H9 (cell line): ENCODE results near the gene KCNQ2. TPM values are rescaled to one million over a fixed set of nuclear protein-coding genes. Genes with fewer than 3 reads are reported as not detected.

Experiments used
- DNase-seq: peaks from one replicate; pipeline ENCODE4 v3.0.0-alpha.2; 2017
- H2AFZ ChIP-seq: one replicate; pipeline ENCODE4 v1.6.1; 2013; ENCODE audit warnings: mild to moderate bottlenecking, low read length, control low read depth, moderate library complexity
- H2AK5ac ChIP-seq: 2 replicates; pipeline ENCODE4 v1.6.1; 2013; ENCODE audit warnings: low read length, control low read depth, mixed read lengths; ENCODE audit not compliant: insufficient read length
- H2BK120ac ChIP-seq: one replicate; pipeline ENCODE4 v1.6.1; 2013; ENCODE audit warnings: low read depth, mild to moderate bottlenecking, low read length, control low read depth, inconsistent platforms; ENCODE audit not compliant: poor library complexity, severe bottlenecking
- H2BK12ac ChIP-seq: 2 replicates; pipeline ENCODE4 v1.6.1; 2013; ENCODE audit warnings: low read length, control low read depth, mixed read lengths, low read depth; ENCODE audit not compliant: insufficient read length
- H2BK15ac ChIP-seq: 2 replicates; pipeline ENCODE4 v1.6.1; 2013; ENCODE audit warnings: low read depth, low read length, control low read depth
- H2BK20ac ChIP-seq: one replicate; pipeline ENCODE4 v1.6.1; 2013; ENCODE audit warnings: low read depth, mild to moderate bottlenecking, low read length, control low read depth, inconsistent platforms; ENCODE audit not compliant: poor library complexity, severe bottlenecking
- H2BK5ac ChIP-seq: 2 replicates; pipeline ENCODE4 v1.6.1; 2013; ENCODE audit warnings: low read length, control low read depth, mixed read lengths; ENCODE audit not compliant: insufficient read length
- H3K14ac ChIP-seq: 2 replicates; pipeline ENCODE4 v1.6.1; 2013; ENCODE audit warnings: low read length, control low read depth; ENCODE audit not compliant: insufficient read depth
- H3K18ac ChIP-seq: 2 replicates; pipeline ENCODE4 v1.6.1; 2013; ENCODE audit warnings: low read depth, mild to moderate bottlenecking, mixed read lengths, low read length, control low read depth; ENCODE audit not compliant: insufficient read length
- H3K23ac ChIP-seq: 2 replicates; pipeline ENCODE4 v1.6.1; 2013; ENCODE audit warnings: low read length, control low read depth, mixed read lengths, low read depth; ENCODE audit not compliant: insufficient read length
- H3K23me2 ChIP-seq: 2 replicates; pipeline ENCODE4 v1.6.1; 2013; ENCODE audit warnings: low read depth, mild to moderate bottlenecking, mixed read lengths, low read length, control low read depth; ENCODE audit not compliant: insufficient read length, poor library complexity, severe bottlenecking
- H3K27ac ChIP-seq: 2 replicates; pipeline ENCODE4 v1.5.1; 2013; ENCODE audit warnings: low read length, control low read depth, mixed read lengths, low read depth; ENCODE audit not compliant: insufficient read length
- H3K27me3 ChIP-seq: 2 replicates; pipeline ENCODE4 v1.6.1; 2013; ENCODE audit warnings: low read length, control low read depth, inconsistent platforms; ENCODE audit not compliant: insufficient read depth
- H3K4ac ChIP-seq: 2 replicates; pipeline ENCODE4 v1.6.1; 2013; ENCODE audit warnings: low read depth, mild to moderate bottlenecking, control low read depth, inconsistent platforms, low read length, moderate library complexity
- H3K4me1 ChIP-seq: 2 replicates; pipeline ENCODE4 v1.6.1; 2013; ENCODE audit warnings: low read length, control low read depth, inconsistent platforms; ENCODE audit not compliant: insufficient read depth
- H3K4me2 ChIP-seq: 2 replicates; pipeline ENCODE4 v1.6.1; 2013; ENCODE audit warnings: low read length, control low read depth, mixed read lengths; ENCODE audit not compliant: insufficient read length, insufficient read depth
- H3K56ac ChIP-seq: 2 replicates; pipeline ENCODE4 v1.6.1; 2013; ENCODE audit warnings: low read depth, mild to moderate bottlenecking, mixed read lengths, low read length, control low read depth; ENCODE audit not compliant: insufficient read length
- H3K79me1 ChIP-seq: 2 replicates; pipeline ENCODE4 v1.6.1; 2013; ENCODE audit warnings: low read depth, mild to moderate bottlenecking, moderate library complexity, low read length, control low read depth, inconsistent platforms; ENCODE audit not compliant: insufficient read depth, poor library complexity, severe bottlenecking
- H3K79me2 ChIP-seq: 2 replicates; pipeline ENCODE4 v1.6.1; 2013; ENCODE audit warnings: low read length, control low read depth, inconsistent platforms; ENCODE audit not compliant: insufficient read depth
- H3K9ac ChIP-seq: 2 replicates; pipeline ENCODE4 v1.6.1; 2013; ENCODE audit warnings: low read length, control low read depth, mixed read lengths; ENCODE audit not compliant: insufficient read length; ENCODE audit errors: extremely low read depth
- H3K9me3 ChIP-seq: one replicate; pipeline ENCODE4 v1.6.1; 2013; ENCODE audit warnings: low read depth, low read length, inconsistent platforms; ENCODE audit not compliant: control insufficient read depth
- H3T11ph ChIP-seq: one replicate; pipeline ENCODE4 v1.6.1; 2013; ENCODE audit warnings: mild to moderate bottlenecking, low read length, control low read depth, inconsistent platforms
- H4K20me1 ChIP-seq: one replicate; pipeline ENCODE4 v1.6.1; 2013; ENCODE audit not compliant: control insufficient read depth, insufficient read length, insufficient read depth
- H4K5ac ChIP-seq: 2 replicates; pipeline ENCODE4 v1.6.1; 2013; ENCODE audit warnings: low read depth, mild to moderate bottlenecking, mixed read lengths, low read length, control low read depth; ENCODE audit not compliant: insufficient read length
- H4K8ac ChIP-seq: replicated peaks from 2 replicates; pipeline ENCODE4 v1.6.1; 2013; ENCODE audit warnings: low read length, control low read depth, mixed read lengths, low read depth; ENCODE audit not compliant: insufficient read length
- H4K91ac ChIP-seq: 2 replicates; pipeline ENCODE4 v1.6.1; 2013; ENCODE audit warnings: low read depth, mild to moderate bottlenecking, moderate library complexity, mixed read lengths, low read length, control low read depth; ENCODE audit not compliant: insufficient read length
- H3K27ac Mint-ChIP-seq, 3 experiments: 2 replicates in 2 of 3; 3 replicates in 1 of 3; pipeline ENCODE4 v1.8.0; 2020 to 2021; ENCODE audit warnings: mixed read lengths in 3 of 3, mild to moderate bottlenecking in 1 of 3, moderate library complexity in 1 of 3
- H3K27me3 Mint-ChIP-seq: 2 replicates; pipeline ENCODE4 v1.8.0; 2021; ENCODE audit warnings: low read depth, mild to moderate bottlenecking, moderate library complexity, mixed read lengths
- H3K36me3 Mint-ChIP-seq, 3 experiments: 2 replicates in 2 of 3; 3 replicates in 1 of 3; pipeline ENCODE4 v1.8.0; 2020 to 2021; ENCODE audit warnings: low read depth in 3 of 3, mixed read lengths in 3 of 3; ENCODE audit not compliant: insufficient read depth in 1 of 3
- H3K4me1 Mint-ChIP-seq, 2 experiments: 2 replicates each; pipeline ENCODE4 v1.8.0; 2020; ENCODE audit warnings: mixed read lengths in 2 of 2
- H3K4me3 Mint-ChIP-seq, 2 experiments: 2 replicates in 1 of 2; 3 replicates in 1 of 2; pipeline ENCODE4 v1.8.0; 2020 to 2021; ENCODE audit warnings: mild to moderate bottlenecking in 2 of 2, mixed read lengths in 2 of 2, moderate library complexity in 1 of 2
- H3K9me3 Mint-ChIP-seq, 2 experiments: 2 replicates in 1 of 2; 3 replicates in 1 of 2; pipeline ENCODE4 v1.8.0; 2020; ENCODE audit warnings: mild to moderate bottlenecking in 2 of 2, mixed read lengths in 2 of 2, moderate library complexity in 1 of 2
- CTCF ChIP-seq: fragments of 200-600 bp; sonication (generic); conservative IDR thresholded peaks from 3 replicates; pipeline ENCODE4 v1.8.0; 2021; ENCODE audit warnings: antibody characterized with exemption, mild to moderate bottlenecking
- WGBS: extraction: QIAGEN DNeasy Blood & Tissue Kit; methylation state at CpG from one replicate; pipeline ENCODE4 v1.1.7; 2013; ENCODE audit warnings: missing lambda C conversion rate, low lambda C conversion rate, mixed read lengths; ENCODE audit not compliant: insufficient read length; ENCODE audit errors: extremely low coverage; 5-methylcytosine and 5-hydroxymethylcytosine counted together
- total RNA-seq: library from RNA; stranded (reverse); gene quantifications from 2 replicates; pipeline ENCODE4 v1.2.1, GENCODE V29; 2021

The KCNQ2 gene
- total RNA-seq, 1 experiment from 2014 or later, result 69.2 TPM

GRCh38 chr20:63469019-63469712, 3.3 kb downstream of the KCNQ2 start:
- H2AFZ ChIP-seq, result no peak overlapping the region
- no peaks in the 10 kb centered on the region for H4K20me1 ChIP-seq
- H2BK12ac ChIP-seq, result no peak overlapping the region
- Mint-ChIP-seq H3K36me3 (0 out of 7 replicates have a peak, but pooled peaks cover 0 to 5% (median 0%) of the 10 kb centered on the region in 3 experiments), H3K4me3 (no peak overlapping the region; a peak in 1 of 5 replicates), H3K4me1 (peaks cover 22 to 40% of the 10 kb centered on the region in 2 experiments), H3K9me3 (no peaks in the 10 kb centered on the region), H3K27me3 (peaks cover 11% of the 10 kb centered on the region), H3K27ac (no peak overlapping the region; a peak in 1 of 7 replicates)
- no peak overlapping the region for H2AK5ac ChIP-seq
- H3K4me2 ChIP-seq, result no peak overlapping the region
- no peaks in the 10 kb centered on the region for H3K79me1 ChIP-seq
- H3T11ph ChIP-seq, result no peak overlapping the region
- no peak overlapping the region for H4K91ac ChIP-seq
- H3K18ac ChIP-seq, result no peak overlapping the region
- H2BK5ac ChIP-seq, result no peak overlapping the region
- no peak overlapping the region for H4K5ac ChIP-seq
- TF ChIP-seq CTCF, result no peak
- no peaks in the 10 kb centered on the region for H3K4me1 ChIP-seq
- no peak overlapping the region for H4K8ac ChIP-seq
- DNase-seq, result no peak
- H2BK15ac ChIP-seq, result no peak overlapping the region
- H3K14ac ChIP-seq, result no peak overlapping the region; the same call in 1 of the 2 replicates
- no peak overlapping the region for H3K56ac ChIP-seq
- H3K4ac ChIP-seq, result no peak overlapping the region
- no peak overlapping the region for H3K9ac ChIP-seq
- peaks cover 6% of the 10 kb centered on the region; the same call in 1 of the 2 replicates for H3K79me2 ChIP-seq
- no peaks in the 10 kb centered on the region for H3K27me3 ChIP-seq
- no CpG with 5 or more reads among the region's 22 CpGs for WGBS
- no peak overlapping the region for H3K27ac ChIP-seq
- no peaks in the 10 kb centered on the region for H3K9me3 ChIP-seq
- no peak overlapping the region for H2BK20ac ChIP-seq
- H3K23ac ChIP-seq, result no peak overlapping the region
- no peak overlapping the region for H2BK120ac ChIP-seq
- no peaks in the 10 kb centered on the region for H3K23me2 ChIP-seq
